D341Med (cell line): ENCODE results near the gene ZBTB16.

ENCODE experiments used
- DNase-seq: peaks from one replicate; pipeline ENCODE4 v3.0.0; 2012; ENCODE audit warnings: low spot score

Gene ZBTB16

GRCh38 chr11:114211444-114212121 lies 152.1 kb downstream of the ZBTB16 start:
- DNase-seq: no peak

DNA sequence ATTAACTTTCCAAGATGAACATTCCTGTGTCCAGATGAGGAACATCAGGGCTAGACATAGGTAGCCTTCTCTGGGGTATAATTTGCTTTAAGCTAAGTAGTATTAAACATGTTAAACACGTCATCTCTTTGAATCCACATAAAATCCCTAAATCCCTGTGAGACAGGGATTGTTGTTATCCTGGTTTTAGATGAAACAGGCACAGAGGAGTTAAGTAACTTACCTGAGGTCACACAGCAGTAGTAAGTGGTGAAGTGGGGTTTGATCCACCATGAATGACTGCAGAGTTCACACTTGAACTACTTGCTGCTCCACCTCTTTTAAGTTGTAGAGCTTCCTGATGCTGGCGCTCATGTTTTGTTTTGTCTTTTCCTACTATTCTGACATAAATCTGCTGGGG lies 154.1 kb downstream of the ZBTB16 start:
- DNase-seq: no peak

DNA sequence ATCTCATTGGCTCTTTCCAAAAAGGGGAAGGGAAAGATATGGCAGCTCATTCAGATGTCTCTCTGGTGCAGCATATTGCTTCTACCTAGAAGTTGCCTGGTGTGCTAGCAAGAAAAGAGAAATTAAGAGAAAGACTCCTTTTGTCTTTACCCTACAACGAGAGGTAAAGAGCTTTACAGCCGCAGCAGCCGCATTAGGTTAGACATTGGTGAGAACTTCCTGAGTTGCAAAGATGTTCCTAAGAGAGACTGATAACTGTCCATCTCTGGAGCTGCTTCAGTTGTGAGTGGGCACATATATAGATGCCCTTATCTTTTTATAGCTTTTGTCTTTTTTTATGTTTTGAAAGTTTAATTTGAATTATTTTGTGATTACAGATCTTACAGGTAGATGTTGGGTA lies 155.9 kb downstream of the ZBTB16 start:
- DNase-seq: no peak

GRCh38 chr11:114215871-114216795 lies 156.6 kb downstream of the ZBTB16 start:
- no peak for DNase-seq

DNA sequence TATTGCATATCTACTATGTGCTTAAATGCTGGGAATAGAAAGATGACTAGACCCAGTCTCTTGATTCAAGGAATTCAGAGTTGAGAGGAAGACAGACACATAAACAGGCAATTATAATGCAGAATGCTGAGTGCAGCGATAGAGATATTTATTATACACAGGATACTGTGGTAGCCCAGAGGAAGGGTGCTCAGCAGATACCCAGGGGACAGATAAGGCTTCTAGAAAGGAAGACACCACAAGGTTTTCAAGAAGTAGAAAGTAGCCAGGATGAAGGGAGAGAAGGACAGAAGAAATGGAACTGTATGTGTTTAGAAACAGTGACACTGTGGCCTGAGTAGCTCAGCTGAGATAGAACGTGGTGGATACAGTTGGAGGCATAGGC lies 157.3 kb downstream of the ZBTB16 start:
- no peak for DNase-seq

- no peak for DNase-seq
Measured at GRCh38 chr11:114218508-114218907, 159.0 kb downstream of the ZBTB16 start.

- no peak for DNase-seq
Measured at GRCh38 chr11:114219559-114220349, 160.2 kb downstream of the ZBTB16 start.

- no peak for DNase-seq
Measured at GRCh38 chr11:114221037-114221436, 161.5 kb downstream of the ZBTB16 start.

- DNase-seq: no peak
Measured at GRCh38 chr11:114225661-114226060, 166.2 kb downstream of the ZBTB16 start.

DNA sequence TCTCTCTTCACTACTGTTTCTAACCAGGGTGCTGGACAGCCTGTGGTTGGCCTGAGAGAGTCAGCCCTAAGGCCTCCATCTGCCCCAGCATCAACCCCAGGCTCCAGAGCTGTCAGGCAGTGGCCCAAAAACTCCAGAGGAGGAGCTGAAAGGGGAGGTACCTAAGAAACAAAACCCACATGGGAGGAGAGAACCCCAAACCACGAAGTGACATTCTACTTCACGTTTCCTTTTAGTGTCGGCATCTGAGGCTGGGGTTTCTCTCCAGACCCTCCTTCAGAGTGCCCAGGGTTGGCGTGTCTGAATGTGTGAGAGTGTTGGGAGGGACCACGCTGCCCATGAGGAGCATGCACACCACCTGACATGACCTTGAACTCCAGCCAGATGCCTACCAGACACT lies 166.8 kb downstream of the ZBTB16 start:
- no peak for DNase-seq

- peak; percentile 48 for DNase-seq
Measured at GRCh38 chr11:114228435-114229411, 169.2 kb downstream of the ZBTB16 start.

- no peak for DNase-seq
Measured at GRCh38 chr11:114230031-114230704, 170.7 kb downstream of the ZBTB16 start.

DNA sequence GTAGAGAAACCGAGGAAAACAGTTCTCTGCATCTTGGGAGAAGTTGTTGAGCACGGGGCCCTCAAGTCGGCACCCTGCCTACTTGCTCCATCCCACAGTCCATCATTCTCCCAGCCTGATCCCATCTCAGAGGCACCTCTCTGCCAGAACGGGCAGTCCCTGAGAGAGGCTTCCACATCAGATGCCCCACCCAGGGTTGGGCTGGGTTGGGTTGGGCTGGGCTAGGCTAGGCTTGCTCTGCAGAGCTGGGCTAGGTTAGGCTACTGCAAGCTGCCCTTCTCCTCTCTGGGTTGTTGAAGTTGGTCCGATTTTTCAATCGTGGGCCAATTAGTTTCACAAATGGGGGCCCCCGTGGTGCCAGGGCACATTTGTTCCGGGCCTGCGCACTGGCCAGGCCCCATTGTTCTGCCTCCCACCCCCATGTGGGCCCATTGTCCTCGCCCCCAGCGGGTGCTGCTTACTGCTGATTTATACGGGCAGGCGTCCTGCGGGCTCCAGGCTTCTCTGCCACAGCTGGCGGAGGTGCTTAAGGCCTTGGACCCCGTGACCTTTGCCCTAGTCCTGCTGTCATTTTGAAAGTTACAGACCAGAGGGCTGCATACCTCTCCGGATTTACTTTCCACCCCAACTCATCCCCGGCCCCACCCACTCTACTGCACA lies 173.0 kb downstream of the ZBTB16 start:
- no peak for DNase-seq

DNA sequence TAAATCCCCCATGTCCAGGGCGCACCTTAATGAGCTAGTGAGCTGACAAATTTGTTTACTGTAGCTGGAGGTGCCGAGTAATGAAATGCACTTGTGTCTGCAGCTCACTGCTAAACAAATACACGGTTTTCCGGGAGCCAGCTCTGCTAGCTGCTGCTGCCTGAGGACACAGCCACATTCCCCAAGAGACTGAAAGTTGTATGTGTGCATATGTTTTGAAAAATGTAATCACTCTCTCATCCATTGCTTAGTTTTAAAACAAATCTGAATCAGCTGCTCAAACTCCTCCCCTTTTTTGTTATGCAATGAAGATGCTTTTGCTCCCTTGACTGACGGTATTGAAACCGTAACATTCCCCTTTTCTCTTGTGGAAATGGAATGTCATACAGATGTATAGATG lies 174.2 kb downstream of the ZBTB16 start:
- no peak for DNase-seq

DNA sequence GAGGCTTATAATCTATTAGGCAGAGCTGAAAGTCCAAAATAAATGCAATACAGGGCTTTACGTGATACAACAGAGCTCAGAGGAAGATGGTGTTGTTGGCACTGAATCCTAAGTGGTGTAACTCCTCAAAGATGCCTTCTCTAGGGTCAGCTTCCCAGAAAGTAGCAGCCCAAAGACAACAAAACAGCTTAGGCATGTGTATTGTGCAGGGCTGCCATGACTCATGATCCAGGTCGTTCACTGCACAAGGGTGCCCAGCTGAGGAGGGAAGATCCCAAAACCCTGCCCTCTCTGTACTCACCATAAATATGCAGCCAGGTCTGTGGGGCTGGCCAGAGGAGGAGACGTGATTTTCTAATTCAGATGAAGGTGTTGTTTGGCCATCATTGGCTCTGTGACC lies 177.3 kb downstream of the ZBTB16 start:
- no peak for DNase-seq

GRCh38 chr11:114237321-114238280 lies 178.1 kb downstream of the ZBTB16 start:
- no peak for DNase-seq

- DNase-seq: no peak
Measured at GRCh38 chr11:114239753-114240161, 180.2 kb downstream of the ZBTB16 start.

GRCh38 chr11:114242032-114242431 lies 182.5 kb downstream of the ZBTB16 start:
- no peak for DNase-seq
